Skeletal muscle cell (primary cell): ENCODE measurements around the gene FOXP1.

Source experiments
- DNase-seq: peaks from one replicate; pipeline ENCODE4 v3.0.0-alpha.2; 2010; ENCODE audit warnings: low read depth
- H3K4me3 ChIP-seq: 2 replicates; pipeline ENCODE4 v1.5.1; 2011; ENCODE audit warnings: low read depth, mild to moderate bottlenecking, control low read depth, low read length, moderate library complexity

Gene FOXP1

GRCh38 chr3:71101626-71102025 is 481.9 kb downstream of the FOXP1 start:
- no peak overlapping the region for H3K4me3 ChIP-seq
- no peak for DNase-seq

DNA sequence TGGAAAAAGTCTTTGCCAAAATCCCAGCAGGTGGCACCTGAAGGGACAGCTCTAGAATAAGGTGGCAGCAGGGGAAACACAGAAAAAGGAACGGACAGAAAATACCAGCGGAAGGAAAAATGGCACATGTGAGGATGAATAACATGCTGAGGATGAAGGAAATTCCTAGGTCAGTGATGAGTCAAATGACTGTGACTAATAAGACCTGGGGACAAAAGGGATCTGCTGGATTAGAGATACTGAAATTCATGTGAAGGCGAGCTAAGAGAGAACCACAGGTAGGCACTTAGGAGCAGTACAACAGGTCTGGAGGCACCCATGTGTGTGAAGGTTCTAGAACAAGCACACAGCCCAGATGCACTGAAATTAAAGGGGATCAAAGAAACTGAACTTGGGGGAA is 482.5 kb downstream of the FOXP1 start:
- DNase-seq, result no peak
- no peak overlapping the region for H3K4me3 ChIP-seq

DNA sequence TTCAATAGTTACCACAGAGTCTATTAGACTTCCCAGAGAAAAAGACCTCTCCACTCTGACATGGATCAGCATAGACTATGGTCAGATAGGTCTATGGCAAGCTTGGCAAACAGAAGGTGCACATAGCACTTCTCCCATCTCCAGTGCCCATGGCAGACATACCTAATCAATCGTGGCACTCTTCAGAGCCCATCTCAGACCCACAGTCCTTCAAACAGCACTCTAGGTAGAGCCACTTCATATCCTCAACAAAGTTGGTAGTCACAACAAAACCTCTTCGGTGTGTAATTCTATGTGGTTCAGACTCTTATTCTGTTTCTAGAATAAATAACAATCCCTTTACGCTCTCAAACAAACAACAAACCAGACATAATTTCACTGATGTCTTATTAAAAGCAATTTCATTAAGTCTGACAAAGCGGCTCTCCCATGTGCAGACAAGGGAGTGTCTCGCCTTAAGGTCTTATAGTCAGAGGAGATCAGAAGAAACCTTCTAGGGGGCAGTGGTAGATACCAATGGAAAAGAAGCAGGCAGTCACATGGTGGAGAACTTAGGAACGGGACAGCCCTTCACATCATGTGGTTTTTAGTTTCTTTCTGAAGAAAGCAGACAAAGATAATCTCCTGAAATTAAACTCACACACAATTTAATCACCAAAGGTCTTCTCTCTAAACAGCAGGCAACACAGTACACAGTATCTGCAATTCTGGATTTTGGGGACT is 483.4 kb downstream of the FOXP1 start:
- H3K4me3 ChIP-seq, result no peak overlapping the region
- DNase-seq, result no peak

DNA sequence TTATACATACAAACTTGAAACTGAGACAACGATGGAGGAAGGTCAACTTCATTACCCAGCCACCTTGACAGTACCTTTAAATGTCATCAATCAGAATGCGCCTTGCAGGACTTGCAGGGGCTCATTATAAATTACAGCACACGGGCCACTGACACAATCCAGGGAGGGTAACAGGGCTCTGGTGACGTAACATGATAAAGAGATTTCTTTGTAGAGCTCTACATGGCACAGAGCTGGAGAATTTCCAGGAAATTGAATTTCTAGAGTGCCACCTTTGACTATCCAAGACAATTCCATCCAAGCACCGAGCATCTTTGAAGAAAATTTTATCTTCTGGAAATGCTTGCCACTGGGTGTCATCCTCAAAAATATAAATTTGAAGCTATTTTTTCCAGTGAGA is 486.0 kb downstream of the FOXP1 start:
- H3K4me3 ChIP-seq, result no peak overlapping the region

GRCh38 chr3:71095511-71096291 is 487.8 kb downstream of the FOXP1 start:
- H3K4me3 ChIP-seq, result no peak overlapping the region
- DNase-seq, result no peak

More for the DNA sequence above, 486.0 kb downstream of the FOXP1 start:
- no peak for DNase-seq

DNA sequence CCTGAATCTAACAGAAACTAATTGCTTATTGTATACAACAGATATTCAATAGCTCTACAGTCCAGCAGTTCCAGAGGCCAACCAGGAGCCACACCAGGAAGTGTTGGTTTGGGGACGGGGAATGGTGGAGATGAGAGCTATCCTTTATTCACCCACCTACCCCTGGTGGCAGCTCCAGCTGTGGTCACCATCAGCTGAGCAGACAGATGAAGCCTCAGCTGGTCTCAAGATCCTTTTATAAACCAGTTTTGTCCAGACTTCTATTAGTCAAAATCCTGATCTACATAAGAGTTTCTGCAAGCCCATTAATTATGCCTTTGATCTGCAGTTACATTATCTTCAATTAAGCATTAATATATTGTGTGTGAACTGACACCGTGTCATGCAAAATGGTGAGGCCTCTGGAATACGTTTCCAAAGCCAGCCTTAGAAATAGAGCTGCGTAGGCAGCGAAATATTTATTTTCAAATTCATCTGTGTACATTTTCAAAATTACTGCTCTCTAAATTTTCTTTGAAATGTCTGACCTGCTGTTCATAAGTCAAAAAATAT is 488.8 kb downstream of the FOXP1 start:
- no peak for DNase-seq
- no peak overlapping the region for H3K4me3 ChIP-seq

GRCh38 chr3:71092665-71093064 is 490.9 kb downstream of the FOXP1 start:
- H3K4me3 ChIP-seq, result no peak overlapping the region
- no peak for DNase-seq

- no peak overlapping the region for H3K4me3 ChIP-seq
- DNase-seq, result no peak
These were observed 493.3 kb downstream of the FOXP1 start for GRCh38 chr3:71090207-71090606.

DNA sequence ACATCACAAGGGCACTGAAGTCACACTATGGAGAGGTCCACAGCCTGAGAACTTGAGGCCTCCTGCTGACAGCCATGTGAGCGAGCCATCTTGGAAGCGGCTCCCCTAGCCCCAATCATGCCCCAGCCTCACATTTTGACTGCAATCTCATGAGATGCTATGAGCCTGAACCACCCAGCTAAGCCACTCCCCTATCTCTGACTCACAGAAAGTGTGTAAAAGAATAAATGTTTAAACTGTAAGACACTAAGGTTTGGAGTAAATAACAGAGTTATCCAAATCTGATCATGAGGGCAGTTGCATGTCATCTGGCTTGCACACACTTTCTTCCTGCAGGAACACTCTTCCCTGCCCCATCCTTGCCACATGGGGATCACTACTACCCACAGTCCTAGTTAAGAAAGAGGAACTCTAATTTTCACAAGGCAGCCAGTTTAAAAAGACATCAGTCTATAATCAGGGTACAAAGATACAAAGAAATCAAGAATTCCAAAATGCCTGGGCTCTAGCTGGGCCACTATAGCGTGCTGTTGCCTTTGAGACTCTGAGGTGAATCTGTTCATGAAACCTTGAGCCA is 494.2 kb downstream of the FOXP1 start:
- DNase-seq, result no peak
- no peak overlapping the region for H3K4me3 ChIP-seq

DNA sequence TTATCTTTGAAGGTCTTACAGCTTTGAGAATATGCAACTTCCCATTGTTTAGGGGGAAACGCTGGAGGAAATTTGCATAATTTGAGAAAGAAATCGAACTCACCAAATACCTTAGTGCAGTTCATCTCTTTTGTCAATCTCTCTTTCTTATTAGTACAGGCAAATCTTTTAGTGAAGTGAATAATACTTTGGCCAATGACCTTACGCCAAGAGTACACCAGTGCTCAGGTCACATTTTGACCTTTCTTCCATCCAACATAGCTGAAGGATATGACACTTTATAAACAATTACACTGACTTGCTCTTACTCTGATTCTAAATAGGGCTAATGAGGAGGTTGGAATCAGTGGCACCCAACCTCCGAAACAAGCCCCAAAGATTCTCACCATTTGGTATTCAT is 494.8 kb downstream of the FOXP1 start:
- no peak overlapping the region for H3K4me3 ChIP-seq
- DNase-seq, result no peak

DNA sequence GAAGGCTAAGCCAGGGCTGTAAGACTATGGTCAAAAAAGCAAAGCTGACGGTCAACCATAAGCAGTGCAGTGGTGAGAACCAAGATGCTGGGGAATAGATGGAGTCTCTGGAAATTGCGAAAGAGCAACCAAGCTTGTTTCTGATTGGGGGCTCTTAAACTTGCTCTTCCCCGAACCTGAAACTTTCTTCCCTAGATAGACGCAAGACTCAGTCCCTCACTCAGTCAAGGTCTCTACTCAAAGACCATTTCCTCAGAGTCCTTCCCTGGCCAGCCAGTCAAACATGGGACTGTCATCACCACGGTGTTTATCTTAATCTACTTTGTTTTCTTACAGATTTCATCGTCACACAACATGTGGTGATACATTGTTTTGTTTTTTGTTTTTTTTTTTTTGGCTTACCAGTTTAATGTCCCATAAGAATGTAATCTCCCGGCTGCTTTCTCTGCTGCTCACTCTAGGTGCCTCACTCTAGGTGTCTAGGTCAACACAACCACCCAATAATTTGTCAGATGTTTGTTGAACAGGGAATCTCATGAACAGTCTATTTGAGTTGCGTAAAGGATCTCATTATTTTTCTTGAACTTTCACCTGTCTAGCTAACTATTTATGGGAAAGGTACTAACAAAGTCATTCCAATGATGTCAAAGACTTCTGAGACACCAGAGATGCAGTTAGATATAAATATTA is 495.4 kb downstream of the FOXP1 start:
- H3K4me3 ChIP-seq, result no peak overlapping the region
- DNase-seq, result no peak

DNA sequence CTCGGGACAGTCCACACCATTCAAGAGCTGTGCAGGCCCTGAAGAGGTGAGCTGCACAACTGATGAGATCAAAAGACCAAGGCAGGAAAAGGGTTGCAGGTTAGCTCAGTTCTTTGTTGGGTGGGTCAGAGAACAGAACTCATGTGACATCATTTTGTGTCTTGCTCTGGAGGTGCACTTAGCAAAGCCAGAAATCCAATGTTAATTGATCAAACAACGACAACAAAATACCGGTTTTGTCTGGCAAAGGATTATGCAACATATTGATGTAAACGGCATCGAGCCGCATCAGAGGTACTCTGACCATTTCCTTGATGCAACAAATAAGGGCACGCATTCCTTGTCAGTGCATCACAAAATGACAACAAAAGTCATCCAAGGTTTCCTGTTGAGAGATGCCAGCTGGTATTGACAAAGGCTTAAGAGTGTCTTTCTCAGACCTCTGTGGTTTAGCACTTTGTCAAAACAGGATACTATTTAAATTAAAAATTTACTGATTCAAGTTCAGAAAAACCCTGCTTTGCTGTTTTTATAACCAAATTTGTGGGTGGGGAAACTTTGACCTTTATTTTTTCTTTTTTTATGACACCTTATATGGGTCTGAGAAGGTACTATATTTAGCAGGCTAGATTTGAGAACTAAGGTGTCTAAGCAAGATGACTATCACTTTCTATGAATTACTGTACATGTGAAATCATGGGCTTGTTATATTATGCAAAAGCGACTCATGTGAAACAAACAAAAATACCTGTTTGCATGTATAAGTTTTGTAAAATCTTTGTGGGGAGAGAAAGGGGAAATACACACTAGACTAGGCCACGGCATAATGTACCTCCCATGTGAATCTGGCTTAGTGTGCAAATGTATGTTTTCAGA is 496.1 kb downstream of the FOXP1 start:
- H3K4me3 ChIP-seq, result no peak overlapping the region
- no peak for DNase-seq

GRCh38 chr3:71086777-71087142 is 496.8 kb downstream of the FOXP1 start:
- DNase-seq, result no peak
- no peak overlapping the region for H3K4me3 ChIP-seq

- H3K4me3 ChIP-seq, result no peak overlapping the region
- DNase-seq, result no peak
These were observed 499.8 kb downstream of the FOXP1 start for GRCh38 chr3:71083726-71084131.

DNA sequence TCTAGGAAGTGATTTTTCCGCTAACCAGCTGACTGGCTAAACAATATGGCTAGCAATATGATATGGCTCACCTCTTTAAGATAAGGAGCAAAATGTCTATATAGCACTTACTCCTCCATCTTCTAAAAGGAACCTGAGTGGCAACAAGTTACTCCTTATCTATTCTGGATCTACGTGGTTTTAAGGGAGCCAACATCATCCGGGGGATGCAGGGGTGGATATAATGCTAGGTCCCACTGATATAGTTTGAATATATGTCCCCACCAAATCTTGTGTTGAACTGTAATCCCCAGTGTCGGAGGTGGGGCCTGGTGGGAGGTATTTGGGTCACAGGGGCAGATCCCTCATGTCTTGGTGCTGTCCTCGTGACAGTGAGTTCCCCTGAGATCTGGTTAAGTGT is 500.7 kb downstream of the FOXP1 start:
- no peak for DNase-seq
- H3K4me3 ChIP-seq, result no peak overlapping the region

DNA sequence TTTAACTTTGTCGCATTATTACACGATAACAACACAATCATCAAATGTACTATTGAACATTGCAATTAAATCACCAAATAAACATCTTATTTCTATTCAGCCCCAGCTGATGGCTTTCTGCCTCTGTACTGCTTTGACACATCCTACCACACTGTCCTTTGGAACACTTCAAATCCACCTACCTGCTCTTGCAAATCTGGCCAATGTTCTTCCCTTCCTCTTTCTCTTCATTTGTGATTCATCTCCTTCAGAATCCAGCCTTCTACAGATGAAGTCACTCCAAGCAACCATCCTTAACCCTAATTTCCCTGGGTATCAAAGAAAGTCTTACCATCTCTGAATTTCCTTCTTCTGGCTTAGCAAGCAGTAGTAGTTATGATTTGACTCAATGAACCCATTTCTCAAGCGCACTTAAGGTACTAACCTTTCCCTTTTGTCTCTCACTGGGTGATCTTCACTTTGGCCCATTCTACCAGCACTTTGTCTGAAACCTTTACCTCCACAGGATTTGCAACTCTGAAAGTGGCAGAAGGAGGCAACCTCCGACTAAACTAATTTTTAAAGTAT is 502.9 kb downstream of the FOXP1 start:
- no peak for DNase-seq
- no peak overlapping the region for H3K4me3 ChIP-seq

DNA sequence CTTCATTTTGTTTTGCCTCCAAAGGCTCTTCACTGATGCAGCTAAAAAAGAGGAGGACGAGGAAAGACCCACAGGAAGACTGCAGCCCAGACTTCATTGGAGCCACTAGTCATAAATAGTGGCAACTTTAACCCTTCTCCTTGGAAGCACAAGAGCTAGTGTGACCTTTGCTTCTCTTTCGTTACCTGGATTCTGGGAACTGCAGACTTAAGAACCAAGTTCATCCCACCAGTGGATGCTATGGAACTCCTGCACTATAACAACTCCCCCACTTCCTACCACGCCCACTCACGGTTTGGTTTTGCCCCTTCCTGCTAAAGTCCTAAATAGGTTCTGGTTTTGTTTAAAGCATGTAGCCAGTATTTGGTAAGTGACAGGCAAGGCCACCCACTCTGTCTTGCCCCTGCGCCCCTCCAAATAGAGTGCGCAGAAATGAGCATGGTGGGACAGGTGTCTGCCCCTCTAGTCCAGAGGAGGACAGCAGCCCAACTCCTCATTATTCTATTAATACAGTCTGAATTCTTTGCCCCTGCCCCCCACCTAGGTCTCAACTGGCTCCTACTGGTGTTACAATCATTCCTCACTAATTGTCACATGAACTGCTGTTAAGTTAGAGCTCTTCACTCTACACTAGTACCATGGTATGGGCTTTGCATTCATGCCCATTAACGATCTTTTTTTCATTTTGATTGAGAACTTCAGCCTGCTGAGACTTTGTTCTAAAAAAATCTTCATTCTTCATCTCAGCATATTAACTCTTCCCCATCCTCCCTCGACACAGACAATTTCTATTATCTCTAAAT is 504.6 kb downstream of the FOXP1 start:
- no peak overlapping the region for H3K4me3 ChIP-seq
- DNase-seq, result no peak

GRCh38 chr3:71078199-71078598 is 505.3 kb downstream of the FOXP1 start:
- no peak overlapping the region for H3K4me3 ChIP-seq
- DNase-seq, result no peak
